ENCODE data around the gene PEDS1.
"Not testable (repeated sequence)": the region's sequence is repeated elsewhere in the genome, so short reads cannot be mapped to it uniquely, and the experiment has no call there.

Gene PEDS1

DNA sequence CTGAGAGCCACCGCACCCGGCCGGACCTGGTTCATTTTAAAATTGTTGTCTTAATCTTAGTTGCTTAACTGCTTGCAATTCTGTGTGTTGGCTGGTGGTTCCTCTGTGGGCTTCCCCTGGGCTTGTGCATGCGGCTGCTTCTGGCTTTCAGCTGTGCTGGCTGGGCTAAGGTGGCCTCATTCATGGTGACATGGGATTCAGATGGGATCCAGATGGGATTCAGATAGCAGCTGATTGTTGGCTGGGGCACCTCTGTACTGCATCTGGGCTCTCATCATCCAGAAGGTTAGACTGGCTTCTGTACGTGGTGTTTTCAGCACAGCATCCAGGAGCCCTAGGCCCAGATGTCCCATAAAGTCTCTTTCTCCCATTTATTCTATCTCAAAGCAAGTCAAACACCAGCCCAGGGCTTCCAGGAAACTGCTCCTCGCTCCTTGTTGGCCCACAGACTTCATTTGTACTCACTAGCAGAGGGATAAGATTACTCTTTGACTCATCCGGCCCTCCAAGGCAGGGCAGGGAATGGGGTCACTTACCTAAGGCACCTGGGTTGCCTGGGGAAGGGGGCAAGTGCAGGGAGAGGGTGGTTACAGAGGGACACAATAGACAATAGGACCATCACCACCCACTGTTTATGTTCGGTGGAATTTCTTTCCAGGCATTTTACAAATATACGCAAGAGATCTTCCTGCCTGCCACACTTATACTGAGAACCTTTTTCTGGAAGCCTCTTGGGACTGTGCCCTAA is 10.2 kb upstream of the PEDS1 start:
- DNase-seq (ENCODE audit: low spot score): no peak

DNA sequence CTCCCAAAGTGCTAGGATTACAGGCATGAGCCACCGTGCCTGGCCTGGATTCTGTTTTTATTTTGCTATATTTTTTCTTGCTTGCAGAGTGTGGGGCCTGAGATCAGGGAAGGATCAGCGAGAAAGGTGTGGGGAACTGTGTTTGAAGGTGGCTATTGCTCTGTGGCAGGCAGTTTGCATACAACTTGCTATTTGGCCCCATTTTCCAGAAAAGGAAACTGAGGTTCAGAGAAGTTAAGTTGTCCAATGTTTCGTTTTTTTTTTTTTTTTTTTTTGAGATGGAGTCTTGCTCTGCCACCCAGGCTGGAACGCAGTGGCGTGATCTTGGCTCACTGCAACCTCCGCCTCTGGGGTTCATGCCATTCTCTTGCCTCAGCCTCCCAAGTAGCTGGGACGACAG is 8.0 kb upstream of the PEDS1 start:
- DNase-seq (ENCODE audit: low spot score): not testable (repeated sequence)

DNA sequence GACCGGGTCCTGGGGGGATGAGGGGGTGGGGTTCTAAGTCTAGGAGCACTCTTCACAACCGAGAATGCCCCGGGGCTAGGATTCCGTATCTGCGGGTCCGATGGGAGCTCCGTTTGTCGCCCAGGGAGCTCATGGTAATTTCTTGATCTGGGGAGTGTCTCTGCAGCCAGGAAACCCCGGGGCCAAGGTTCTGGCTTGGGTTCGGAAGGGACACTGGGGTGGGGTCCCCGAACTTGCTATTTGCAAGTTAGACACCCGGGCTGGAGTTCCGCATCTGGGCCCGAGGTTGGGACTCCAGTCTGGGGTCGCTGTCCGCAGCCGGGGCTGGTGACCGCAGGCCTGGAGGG is 397 bp downstream of the PEDS1 start:
- DNase-seq (ENCODE audit: low spot score): peak; percentile 56

DNA sequence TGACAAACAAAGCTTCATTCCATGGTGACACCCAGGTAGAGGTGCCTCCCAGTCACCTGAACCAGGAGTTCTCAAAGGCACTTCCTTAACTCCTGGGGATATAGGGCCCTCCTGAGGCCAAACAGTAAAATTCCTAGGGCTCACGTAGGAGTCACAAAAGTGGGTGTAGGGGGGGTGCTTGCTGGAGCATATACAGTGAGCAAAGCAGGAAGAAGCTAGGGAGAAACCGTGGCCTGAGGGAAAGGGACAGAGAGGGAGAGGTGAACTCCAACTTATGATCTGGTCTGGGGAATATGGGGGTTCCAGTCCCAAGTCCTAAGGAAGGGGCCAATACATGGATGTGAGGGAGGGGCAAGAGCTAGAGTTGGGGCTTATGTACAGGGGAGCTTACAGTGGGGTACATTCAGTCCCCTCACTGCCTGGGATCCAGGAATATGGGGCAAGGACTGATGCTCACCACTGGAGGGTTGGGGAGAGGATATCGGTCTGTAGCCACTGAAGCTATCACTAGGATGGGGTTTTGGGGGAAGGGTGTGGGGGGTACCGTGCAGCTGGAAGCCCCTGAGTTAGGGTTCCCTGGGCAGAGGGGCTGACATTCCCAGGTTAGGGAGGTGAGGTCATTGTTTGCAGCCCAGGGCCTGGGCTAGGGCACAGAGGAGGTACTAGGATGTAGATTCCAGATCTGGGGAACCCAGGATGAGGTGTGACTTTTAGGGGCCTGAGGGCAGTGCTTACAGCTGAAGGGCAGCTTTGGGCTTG is 950 bp downstream of the PEDS1 start:
- no peak for DNase-seq (ENCODE audit: low spot score)

DNA sequence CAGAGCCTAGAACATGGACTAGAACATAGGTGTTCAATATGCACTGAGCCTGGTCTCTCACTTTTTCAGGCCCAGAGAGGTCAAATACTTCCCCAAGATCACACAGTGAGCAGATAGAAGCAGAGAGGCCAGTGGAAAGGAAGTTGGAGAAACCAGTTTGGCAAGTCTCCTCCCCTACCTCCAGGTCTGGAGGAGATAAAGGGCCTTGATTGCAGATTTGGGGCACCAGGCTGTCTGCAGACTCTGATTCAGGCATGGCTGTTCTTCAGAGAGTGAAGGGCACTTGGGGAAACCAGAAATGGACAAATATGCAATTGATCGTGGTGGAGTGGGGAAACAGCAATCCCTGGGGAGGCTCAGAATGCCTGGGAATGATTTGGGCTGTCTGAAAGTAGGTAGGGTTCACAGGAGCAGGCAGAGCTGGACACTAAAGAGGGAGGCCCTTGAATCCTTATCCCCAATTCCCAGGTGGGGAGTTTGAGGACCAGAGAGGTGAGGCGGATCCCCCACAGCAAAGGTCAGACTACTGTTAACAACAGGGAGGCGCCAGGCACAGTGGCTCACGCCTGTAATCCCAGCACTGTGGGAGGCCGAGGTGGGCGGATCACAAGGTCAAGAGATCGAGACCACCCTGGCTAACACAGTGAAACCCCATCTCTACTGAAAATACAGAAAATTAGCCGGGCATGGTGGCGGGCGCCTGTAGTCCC is 2.3 kb downstream of the PEDS1 start:
- no peak for DNase-seq (ENCODE audit: low spot score)

DNA sequence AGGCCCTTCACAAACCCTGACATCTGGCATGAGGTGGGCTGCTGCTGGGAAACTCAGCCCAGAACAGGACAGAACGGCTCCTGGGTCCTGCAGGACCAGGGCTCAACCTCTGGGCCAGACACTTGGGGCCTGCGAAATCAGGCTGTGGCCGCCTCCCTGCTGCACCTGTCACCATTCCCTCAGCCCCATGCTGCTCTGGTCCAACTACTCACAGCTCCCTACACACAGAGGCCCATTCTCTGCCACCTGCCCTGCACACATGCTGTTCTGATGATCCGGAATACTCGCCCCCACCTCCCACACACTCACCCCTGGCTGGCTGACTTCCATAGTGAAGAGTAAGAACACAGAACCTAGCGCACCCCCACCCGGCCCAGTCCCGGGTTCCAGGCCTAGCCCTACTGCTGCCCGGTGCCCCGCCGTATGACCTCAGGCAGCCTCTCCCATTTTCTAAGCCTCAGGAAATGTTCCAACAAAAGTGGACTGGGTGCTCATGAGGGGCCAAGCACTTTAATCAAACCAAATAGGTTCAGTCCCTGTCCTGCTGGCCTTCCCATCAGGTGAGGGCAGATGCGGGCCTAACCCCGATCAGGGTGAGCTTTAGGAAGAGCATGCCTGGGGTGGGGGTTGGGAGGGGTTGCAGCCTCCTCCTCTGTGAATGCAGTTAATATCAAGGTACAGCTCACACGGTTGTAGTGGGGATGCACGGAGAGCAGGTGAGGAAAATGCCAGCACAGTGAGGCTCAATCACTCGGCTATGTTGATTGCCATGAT is 3.9 kb downstream of the PEDS1 start:
- DNase-seq (ENCODE audit: low spot score): no peak

DNA sequence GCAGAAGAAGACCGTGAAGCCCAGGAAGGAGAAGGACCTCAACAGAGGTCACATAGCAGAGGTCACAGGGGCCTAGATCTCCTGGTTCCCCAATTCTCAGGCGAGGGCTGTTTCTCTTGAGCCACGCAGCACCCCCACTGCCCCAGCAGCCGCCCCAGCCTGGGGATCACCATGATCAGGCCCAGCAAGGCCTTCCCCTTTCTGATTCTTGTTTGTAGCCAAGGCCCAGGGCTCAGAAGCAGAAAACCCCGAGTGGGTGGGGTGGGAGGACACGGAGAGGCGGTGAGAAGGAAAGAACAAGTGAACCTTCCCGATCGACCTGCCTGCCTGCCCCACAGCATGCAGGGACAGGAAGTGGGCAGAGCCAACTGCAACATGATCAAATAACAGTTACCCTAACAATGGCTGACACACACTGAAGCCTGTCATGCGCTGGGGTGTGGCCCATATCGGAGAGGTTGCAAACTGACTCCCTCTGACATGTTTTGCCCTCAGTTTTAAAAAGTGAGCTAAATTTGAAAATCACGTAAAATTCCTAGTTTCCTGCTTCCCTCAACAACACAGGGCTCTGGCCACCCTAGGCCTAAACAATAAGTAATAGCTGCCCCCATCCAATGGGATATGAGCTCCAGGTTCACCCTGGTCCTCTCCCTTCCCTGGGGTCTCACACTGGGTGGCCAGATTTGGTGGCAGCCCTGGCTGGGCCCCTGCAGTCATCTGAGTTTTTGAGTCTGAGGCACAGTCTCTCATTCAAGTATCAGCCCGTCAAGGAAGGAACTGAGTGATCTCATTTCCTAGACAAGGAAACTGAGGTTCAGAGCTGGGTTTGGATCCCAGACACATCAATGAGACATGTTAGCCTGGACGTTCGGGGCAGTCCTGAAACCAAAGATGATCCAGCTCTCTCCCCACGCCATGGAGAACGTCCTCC is 6.5 kb downstream of the PEDS1 start:
- no peak for DNase-seq (ENCODE audit: low spot score)

DNA sequence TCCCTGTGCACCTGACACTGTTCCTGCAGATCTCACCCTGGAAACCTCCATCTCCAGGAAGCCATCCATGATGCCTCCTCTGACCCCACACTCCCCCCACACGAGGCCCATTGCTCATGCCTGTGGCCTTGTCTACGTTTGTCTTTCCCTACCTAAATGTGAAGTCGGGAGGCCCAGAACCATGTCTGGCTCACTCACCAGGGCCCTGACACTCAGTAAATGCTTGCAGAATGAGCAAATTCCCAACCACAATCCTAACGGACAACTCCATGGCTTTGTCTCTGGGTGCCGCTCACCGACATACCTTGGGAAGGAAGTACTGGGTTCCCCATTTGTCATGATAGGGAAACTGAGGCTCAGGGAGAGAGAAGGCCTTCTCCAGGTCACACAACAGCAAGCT is 7.3 kb downstream of the PEDS1 start:
- no peak for DNase-seq (ENCODE audit: low spot score)

DNA sequence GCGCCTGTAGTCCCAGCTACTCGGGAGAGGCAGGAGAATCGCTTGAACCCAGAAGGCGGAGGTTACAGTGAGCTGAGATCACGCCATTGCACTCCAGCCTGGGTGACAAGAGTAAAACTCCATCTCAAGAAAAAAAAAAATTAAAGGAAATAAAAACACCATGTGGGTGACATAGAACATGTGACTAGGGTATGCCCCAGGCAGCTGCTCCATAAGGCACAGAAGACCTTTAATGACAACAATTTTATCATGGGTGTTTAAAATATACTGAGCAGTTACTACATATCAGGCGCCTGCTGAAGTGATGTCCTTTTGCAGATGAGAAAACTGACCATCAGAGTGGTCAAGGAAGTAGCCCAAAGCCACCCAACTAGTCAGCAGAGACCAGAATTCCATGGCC is 8.0 kb downstream of the PEDS1 start:
- no peak for DNase-seq (ENCODE audit: low spot score)

DNA sequence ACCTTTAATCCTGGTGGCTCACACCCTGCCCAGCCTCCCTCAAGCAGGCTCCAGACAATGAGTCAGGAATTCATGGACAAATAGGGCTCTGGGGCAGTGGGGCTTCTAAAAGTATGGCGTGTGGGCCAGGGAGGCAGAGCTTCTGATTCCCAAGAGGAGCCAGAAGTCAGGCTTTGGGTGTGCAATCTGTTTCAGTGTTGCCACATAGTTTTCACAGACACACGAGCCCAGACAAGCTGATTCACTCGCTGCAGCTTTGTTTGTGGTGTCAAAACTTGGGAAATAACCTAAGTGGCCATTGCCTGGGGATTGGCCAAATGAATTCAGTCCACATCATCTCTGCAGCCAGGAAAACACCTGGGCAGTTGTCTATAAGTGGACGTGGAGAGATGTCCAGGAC is 9.2 kb downstream of the PEDS1 start:
- no peak for DNase-seq (ENCODE audit: low spot score)

DNA sequence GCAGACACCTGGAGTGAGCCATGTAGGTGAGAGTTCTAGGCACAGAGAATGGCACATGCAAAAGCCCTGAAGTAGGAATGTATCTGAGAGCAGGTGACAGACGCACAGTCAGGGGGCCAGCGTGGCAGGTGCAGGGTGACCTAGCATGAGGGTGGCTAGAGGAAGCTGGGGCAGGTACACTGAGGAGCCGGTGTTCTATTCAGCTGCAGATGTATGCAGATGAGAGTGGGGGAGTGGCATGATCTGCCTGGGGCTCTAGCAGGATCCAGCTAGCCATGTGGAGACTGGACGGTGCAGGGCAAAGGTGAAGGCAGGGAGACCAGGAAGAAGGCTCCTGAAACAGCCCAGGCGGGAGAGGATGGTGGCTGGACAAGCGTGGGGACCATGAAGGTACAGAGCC is 10.7 kb downstream of the PEDS1 start:
- DNase-seq (ENCODE audit: low spot score): no peak

DNA sequence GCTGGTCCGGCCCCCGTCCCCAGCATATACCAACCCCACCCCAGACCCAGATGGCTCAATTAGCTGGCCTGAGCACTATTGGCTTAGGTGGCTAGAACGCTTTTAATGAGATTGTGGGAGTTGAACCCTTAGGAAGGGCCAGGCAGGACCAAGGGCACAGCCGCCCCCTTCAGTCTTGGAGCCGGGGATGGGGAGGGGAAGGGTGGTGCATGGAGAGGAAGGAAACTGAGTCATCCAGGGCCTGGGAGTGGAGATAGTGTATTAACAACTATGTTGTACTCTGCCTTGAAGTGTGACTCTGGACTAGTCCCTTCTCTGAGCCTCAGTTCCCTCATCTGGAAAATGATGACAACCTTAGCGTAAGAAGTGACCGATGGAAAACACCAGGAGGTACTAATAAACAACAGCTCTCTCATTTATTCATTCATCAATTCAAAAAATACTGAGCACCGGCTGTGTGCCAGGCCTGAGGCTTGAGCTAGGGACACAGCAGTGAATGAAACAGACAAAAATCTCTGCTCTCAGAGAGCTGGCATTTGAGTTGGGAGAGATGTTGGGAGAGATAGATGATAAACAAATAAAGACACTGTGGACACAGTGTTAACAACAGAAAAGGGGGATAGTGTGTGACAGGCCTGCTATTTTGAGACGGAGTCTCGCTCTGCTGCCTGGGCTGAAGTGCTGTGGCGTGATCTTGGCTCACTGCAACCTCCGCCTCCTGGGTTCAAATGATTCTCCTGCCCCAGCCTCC is 11.5 kb downstream of the PEDS1 start:
- DNase-seq (ENCODE audit: low spot score): no peak

DNA sequence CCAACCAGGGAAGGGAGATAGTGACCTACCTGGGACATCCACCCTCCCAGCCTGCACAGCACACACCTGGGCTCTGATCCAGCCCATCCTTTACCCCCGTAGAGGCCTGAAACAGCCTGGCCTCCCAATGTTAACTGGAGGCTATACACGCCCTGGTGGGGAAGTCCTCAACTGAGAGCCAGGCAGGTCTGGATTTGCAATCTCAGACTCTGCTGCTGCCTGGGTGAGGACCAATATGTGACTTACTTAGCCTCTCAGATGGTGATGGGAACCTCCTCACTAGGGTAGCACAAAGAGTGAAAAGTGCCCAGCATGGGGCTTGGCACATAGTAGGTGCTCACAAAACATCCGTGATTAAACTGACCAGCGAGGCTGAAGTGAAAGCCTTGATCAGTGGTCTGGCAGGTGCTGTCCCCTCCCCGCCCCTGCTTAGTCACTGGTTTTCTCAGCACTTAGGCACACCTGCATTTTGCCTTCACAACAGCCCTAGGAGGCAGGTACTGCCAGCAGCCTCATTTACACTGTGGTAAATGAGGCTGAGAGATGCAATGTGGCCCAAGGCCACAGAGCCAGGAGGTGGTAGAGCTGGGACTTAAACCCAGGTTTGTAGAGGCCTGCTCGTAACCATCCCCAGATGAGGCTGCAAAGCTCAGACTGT is 12.4 kb downstream of the PEDS1 start:
- no peak for DNase-seq (ENCODE audit: low spot score)

DNA sequence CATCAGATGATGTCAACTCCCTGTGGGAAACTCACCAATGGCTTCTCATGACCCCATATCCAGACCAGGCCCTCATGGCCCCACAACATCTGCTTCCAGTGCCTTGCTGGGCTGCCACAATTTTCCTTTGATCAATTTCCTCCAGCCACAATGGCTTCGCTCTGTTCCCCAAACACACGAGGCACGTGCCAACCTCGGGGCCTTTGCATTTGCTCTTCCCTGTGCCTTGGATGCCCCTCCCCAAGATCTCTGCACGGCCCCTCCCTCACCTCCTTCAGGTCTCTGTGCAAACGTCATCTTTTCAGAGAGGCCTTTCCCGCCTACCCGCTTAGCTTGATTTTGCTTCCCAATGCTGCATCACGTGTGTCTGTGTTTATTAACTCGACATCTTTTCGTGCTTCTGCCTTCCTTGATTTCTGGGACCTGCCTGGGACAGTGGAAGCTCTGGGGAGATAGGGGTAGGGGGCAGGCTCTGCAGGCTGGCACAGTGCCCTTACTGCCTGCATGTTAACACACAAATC is 13.1 kb downstream of the PEDS1 start:
- DNase-seq (ENCODE audit: low spot score): no peak

DNA sequence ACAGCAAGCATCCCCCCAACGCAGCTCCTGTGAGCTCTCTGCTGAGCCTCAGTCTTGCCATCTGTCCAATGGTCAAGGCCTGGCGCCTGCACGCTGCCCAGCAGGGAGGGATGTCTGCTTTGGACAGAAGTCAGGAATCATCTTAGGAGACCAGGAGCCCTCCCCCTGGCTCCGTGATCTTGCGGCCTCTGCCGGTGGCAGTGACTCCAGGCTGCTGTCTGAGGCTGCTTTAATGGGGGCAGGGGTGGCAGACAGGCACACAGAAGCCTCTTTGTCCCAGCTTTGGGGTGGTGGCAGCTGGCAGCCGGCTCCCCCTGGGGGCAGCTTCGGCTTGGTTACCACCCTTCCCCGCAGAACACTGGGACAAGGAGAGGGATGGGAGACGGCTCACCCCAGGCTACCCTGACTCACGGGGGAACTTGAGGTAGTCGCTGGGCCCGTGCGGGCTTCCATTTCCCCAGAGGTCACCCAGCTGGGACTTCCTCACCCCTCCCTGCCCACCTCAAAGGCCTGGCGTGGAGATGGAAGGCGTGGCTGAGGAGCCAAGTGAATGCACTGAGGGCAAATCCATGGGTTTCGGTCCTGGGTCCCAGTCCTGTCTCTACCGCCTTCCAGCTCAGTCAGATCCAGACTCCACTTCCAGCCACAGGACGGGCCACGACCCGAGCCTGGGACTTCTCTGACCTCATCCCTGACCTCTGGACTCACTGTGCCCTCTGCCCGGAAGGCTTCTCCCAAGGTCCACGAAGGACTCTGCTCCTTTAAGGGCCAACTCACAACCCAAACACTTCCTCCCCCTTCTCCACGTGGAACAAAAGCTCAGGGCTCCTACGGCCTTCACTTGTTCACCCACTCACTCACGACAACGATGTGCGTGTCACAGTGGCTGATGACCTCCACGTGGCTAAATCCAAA is 14.8 kb downstream of the PEDS1 start:
- no peak for DNase-seq (ENCODE audit: low spot score)

DNA sequence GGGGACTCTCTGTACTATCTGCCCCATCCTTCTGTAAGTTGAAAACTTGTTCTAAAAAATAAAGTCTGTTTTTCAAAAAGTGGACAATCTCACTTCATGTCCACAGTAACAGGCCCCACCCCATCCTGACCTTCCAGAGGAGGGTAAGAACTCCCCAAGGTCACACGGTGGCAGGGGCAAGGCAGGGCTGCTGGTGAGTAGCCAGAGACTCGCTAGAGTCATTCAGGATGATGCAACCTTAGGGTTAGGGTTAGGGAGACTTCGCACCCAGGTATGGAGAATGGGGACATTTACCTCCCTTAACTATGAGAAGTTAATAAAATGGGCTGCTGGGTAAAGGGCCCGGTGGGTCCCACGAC is 15.4 kb downstream of the PEDS1 start:
- no peak for DNase-seq (ENCODE audit: low spot score)

DNA sequence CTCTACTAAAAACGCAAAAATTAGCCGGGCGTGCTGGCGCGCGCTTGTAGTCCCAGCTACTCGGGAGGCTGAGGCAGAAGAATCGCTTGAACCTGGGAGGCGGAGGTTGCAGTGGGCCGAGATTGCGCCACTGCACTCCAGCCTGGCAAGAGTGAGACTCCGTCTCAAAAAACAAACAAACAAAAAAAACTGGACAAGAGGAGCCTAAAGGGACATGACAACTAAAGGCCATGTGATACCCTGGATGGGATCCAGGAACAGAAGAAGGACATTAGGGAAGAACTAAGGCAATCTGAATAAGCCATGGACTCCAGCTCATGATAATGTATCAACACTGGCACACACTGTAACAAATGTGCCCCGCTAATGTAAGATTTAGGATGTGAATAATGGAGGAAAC is 15.8 kb downstream of the PEDS1 start:
- not testable (repeated sequence) for DNase-seq (ENCODE audit: low spot score)

DNA sequence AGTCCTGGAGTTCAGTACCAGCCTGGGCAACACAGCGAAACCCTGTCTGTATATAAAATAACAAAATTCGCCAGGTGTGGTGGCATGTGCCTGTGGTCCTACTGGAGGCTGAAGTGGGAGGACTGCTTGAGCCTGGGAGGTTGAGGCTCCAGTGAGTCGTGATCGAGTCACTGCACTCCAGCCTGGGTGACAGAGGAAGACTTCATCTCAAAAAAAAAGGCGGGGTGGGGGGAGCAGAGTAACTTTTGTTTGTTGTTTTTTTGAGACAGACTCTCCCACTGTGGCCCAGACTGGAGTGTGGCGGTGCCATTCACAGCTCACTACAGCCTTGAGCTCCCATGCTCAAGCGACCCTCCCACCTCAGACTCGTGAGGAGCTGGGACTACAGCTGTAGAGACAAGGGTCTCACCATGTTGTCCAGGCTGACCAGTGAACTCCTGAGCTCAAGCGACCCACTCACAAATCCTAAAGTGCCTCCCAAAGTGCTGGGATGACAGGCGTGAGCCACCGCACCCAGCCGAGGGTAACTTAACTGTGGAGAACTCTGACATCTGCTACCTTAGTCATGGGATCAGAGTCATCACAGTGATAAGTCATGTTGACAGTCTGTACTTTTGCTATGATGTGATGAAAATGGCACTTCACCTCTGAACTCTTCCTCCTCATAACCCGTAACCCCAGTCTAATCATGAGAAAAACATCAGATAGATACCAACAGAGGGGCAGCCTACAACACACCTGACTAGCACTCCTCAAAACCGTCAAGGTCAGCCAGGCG is 16.5 kb downstream of the PEDS1 start:
- no peak for DNase-seq (ENCODE audit: low spot score)

All from ecto neural progenitor cell (in vitro differentiated cells).